NCI-H1092 (cell line): Measurements from ENCODE around the gene USF2.

Experiments used
- DNase-seq: peaks from one replicate; lab custom pipeline; 2025; lab: John Stamatoyannopoulos, UW

USF2 gene

GRCh38 chr19:35265900-35266519 lies 2.8 kb upstream of the USF2 start:
- DNase-seq = no peak

GRCh38 chr19:35266520-35267352 lies 2.0 kb upstream of the USF2 start:
- DNase-seq = no peak

GRCh38 chr19:35267353-35267817 lies 1.4 kb upstream of the USF2 start:
- peak; percentile 11 for DNase-seq

GRCh38 chr19:35267818-35268535 lies 785 bp upstream of the USF2 start:
- peak; percentile 46 for DNase-seq

GRCh38 chr19:35269438-35270117 lies 816 bp downstream of the USF2 start:
- peak; percentile 42 for DNase-seq

- no peak for DNase-seq
These were observed 1.6 kb downstream of the USF2 start for GRCh38 chr19:35270381-35270811.

GRCh38 chr19:35271546-35271945 lies 2.8 kb downstream of the USF2 start:
- DNase-seq = no peak

- no peak for DNase-seq
These were observed 3.5 kb downstream of the USF2 start for GRCh38 chr19:35272122-35272719.

- DNase-seq = no peak
These were observed 4.3 kb downstream of the USF2 start for GRCh38 chr19:35272954-35273649.

GRCh38 chr19:35273686-35274259 lies 5.0 kb downstream of the USF2 start:
- no peak for DNase-seq

- DNase-seq = no peak
These were observed 5.6 kb downstream of the USF2 start for GRCh38 chr19:35274323-35274722.

GRCh38 chr19:35276706-35277281 lies 8.0 kb downstream of the USF2 start:
- no peak for DNase-seq

- no peak for DNase-seq
These were observed 10.0 kb downstream of the USF2 start for GRCh38 chr19:35278578-35279284.

GRCh38 chr19:35279374-35279773 lies 10.6 kb downstream of the USF2 start:
- no peak for DNase-seq

GRCh38 chr19:35279985-35280821 lies 11.4 kb downstream of the USF2 start:
- no peak for DNase-seq

- no peak for DNase-seq
These were observed 12.5 kb downstream of the USF2 start for GRCh38 chr19:35281303-35281702.

- DNase-seq = no peak
These were observed 15.7 kb downstream of the USF2 start for GRCh38 chr19:35284153-35285094.

GRCh38 chr19:35285095-35285449 lies 16.3 kb downstream of the USF2 start:
- DNase-seq = no peak
